NCI-H128 (cell line): Measurements from ENCODE around the gene PHLPP2.

Source experiments
- DNase-seq: peaks from one replicate; lab custom pipeline; 2025; ENCODE audit not compliant: unreplicated experiment; lab: John Stamatoyannopoulos, UW

The PHLPP2 gene

DNA sequence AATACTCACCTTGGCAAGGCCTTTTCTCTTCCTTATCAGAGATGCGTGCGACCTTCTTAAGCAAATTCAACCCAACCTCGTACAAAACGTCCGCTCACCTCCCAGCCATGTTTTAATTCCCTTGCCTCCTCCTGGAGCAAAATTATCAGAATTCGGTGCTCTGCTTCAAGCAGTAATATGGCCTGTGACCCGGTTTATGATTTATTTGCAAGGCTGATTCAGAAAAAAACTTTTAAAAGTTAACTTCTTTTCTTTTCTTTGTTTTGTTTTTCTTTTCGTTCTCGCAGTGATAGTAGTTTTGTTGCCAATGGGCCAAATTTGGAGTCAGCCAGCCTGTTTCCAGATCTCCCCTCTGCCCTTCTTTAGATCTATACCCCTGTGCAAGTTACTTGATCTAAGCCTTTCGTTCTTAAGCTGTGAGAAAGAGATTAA lies at the start of gene PHLPP2:
Gene PHLPP2 (minus strand): TSS at position 382 of the 432 bp plus-strand sequence. CDS start 9,906 bp downstream, outside the sequence.
- no peak for DNase-seq

GRCh38 chr16:71771571-71771970 lies 47.1 kb upstream of the PHLPP2 start:
- no peak for DNase-seq

DNA sequence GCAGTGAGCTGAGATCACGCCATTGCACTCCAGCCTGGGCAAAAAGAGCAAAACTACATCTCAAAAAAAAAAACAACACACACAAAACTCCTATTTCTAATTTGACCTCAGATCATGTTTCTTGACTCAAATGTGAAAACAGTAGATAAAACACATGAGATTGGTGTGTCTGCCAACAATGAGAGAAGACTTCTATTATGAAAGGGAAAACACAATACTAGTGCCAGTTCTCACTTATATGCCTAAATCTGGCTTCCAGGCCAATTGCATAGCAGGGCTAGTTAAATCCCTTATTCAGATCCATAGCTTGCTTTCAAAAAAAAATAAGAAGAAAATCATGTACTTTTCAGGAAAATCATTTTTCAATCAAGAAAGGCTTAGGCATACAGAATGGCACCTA lies 44.7 kb upstream of the PHLPP2 start:
- DNase-seq = no peak

DNA sequence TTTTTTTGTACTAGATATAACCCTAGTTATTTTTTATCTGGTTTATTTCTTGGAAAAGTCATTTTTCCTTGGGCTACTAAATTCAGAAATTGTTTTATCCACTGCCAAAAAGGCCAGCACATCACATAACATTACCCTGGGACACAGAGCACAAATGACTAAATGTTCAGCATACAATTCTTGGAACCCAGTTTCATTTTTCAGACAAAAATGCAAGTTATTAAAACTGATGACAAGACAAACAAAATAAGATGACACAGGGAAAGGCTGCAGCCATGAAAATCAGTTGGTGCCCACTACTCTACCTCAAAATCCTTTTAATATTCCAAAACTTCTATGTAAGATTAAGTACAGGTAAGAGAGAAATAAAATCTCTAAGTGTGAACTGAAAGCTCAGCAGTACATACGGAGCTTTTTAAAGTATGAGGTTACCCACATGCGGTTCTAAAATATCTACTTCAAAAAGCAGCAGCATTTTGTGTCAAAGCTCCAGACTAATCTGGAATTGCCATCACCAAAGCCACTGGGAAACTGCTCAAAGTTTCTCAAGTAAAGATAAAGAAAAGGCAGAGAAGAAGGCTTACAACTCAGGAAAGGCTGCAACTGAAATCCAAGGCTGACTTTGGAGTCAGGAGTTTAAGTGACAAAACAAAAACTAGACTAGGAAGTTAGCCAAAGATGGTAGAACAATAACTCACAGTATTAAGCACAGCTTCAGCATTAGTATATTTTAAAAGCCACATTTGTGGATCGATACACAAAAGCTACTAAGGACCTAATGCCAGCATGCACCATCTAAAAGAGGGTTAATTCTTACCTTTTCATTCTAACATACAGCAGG lies 42.8 kb upstream of the PHLPP2 start:
- DNase-seq = no peak

- no peak for DNase-seq
Observed at GRCh38 chr16:71762186-71762585, 37.7 kb upstream of the PHLPP2 start.

- DNase-seq = no peak
Observed at GRCh38 chr16:71761097-71761496, 36.6 kb upstream of the PHLPP2 start.

- DNase-seq = no peak
Observed at GRCh38 chr16:71758293-71758760, 33.8 kb upstream of the PHLPP2 start.

DNA sequence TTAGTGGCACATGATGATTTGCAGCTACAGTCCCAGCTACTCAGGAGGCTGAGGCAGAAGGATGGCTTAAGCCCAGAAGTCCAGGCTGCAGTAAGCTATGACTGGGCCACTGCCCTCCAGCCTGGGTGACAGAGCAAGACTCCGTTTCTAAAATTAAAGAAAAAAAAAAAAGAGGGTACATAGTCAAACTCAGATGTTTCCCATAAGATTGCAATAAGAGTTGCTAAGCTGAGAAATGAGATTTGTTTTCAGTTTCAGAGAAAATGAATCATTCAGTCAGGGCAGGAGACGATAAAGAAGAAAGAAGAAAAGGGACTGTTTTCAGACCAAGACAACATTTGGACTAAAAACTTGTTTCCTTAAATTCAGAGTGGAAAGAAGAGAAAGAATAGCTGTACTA lies 30.2 kb upstream of the PHLPP2 start:
- no peak for DNase-seq

- no peak for DNase-seq
Observed at GRCh38 chr16:71754108-71754507, 29.6 kb upstream of the PHLPP2 start.

DNA sequence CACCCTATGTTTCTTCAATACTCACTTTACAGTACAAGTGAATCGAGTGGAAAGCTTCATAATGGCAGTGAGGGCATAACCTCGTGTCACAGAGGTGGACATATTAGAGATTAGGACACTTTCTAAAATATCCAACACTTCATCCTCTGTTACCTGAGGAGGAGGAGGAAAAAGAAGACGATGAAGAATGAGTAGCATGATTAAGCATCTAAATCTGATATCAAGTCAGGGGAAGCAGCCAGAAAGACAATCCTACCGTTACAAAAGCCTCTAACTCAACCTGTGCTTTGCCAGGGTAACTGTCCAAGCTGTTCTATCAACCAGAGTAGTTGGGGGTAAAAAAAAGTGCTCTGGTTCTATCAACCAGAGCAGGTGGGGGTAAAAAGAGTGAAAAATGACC lies 23.7 kb upstream of the PHLPP2 start:
- no peak for DNase-seq

DNA sequence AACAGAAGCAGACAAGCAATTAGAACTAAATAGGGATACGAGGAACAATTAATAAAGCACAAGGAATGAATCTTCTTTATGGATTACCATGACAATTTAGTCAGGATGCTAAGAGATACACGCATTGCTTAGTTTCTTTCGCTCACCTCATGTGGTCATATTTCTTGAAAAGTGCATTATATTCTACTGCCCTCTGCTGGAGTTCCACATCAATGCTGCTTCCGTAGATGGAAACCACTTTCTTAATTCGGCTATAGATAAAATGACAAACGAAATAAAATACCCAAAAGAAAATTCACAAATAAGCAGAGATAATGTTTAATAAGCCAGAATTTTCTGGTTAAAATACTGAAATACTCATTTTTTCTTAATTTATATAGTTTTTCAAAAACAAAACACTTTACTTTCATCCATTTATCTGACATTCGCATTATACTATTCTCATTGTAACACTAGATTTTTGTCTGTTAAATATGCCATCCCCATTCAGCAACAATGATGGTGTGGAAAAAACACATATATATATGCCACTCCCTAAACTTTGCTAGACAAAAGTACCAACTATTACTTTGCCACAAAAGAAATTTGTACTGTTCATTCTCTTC lies 22.0 kb upstream of the PHLPP2 start:
- peak; percentile 1 for DNase-seq

GRCh38 chr16:71738855-71739254 lies 14.4 kb upstream of the PHLPP2 start:
- DNase-seq = no peak

GRCh38 chr16:71737501-71737900 lies 13.0 kb upstream of the PHLPP2 start:
- DNase-seq = no peak

DNA sequence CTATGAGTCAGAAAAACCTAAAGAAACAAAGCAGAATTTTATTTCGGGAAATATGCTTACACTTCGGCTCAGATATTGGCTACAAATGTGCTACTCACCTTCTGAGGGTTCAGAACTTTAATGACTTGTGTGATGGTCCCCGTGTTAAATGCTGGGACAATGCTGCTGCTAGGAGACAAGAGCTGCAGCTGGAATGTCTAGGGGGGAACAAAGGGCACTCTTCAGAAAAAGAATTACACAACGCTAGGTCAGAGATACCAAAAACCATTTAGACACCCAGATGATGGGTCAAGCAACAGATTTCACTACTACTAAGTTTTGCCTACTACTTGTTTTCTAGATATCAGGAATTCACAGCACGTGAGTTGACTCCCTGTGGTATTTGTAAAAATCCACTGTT lies 10.0 kb upstream of the PHLPP2 start:
- DNase-seq = no peak

DNA sequence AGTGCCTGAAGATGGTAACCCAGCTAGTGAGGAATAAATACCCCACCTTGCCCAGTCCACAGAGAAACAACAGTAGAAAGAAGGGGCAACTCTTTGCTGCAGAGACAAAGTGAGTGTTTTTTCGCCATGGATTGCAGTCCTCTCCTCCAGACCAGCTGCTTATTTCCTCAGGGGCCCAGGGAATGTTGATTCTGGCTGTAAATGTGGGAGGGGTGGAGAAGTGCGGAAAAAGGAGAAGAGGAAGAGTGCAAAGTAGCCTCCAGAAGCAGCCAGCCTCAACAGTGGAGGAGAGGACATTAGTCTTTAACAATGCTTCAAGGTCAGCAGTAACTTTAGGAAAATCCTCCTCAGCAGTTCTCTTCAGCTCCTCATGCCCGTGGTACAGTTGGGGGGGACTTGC lies 8.1 kb upstream of the PHLPP2 start:
- DNase-seq = no peak

GRCh38 chr16:71727551-71728324 lies 3.2 kb upstream of the PHLPP2 start:
- no peak for DNase-seq

- no peak for DNase-seq
Observed at GRCh38 chr16:71726476-71727315, 2.2 kb upstream of the PHLPP2 start.

DNA sequence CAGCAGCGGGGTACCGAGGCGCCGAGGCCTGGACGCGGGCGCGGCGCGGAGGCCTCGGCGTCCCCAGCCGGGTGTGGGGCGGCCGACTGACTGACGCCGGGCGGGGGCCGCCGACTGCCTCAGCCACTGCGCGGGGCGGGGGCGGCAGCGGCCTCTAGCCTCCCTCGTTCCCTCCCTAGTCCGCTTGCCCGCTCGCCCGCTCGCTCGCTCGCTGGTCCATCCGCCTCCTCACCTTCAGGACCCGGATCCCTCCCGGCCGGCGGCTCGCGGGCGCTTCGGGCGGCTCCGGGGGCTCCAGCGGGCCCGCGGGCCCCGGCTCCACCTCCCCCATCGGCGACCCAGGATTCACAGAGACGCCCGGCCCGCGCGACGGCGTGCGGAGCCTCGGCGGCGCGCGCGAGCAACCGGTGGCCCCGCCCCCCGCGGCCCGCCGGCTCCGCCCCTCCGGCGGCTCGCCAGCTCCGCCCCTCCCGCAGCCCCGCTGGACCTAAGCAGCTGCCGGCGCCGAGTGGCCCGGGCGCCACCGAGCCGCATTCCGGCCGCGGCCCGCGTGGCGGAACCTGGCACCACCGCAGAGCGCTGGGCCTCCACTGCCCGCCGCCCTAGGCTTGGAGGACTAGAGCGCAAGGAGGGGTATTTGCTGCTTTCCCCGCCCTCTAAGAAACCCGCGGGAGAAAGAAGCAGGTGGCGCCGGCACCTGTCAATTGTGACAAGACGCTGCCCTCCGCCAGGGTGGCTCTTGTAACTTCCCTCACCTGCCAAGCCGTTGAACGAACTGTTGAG lies 773 bp downstream of the PHLPP2 start:
- peak; percentile 57 for DNase-seq

GRCh38 chr16:71722801-71723536 lies 1.5 kb downstream of the PHLPP2 start:
- peak; percentile 12 for DNase-seq
